Activated naive CD4-positive, alpha-beta T cell treated with anti-CD3 and anti-CD28 coated beads, Interleukin-2, amount 50 U/mL, for 24 hours (primary cell): ENCODE data around the gene NUDT3.
"Not testable (repeated sequence)": the region's sequence is repeated elsewhere in the genome, so short reads cannot be mapped to it uniquely, and the experiment has no call there.

Source experiments
- H3K27ac Mint-ChIP-seq: one replicate; pipeline ENCODE4 v1.8.0; 2021; ENCODE audit warnings: mild to moderate bottlenecking, mixed read lengths
- H3K27me3 Mint-ChIP-seq: one replicate; pipeline ENCODE4 v1.8.0; 2021; ENCODE audit warnings: mixed read lengths
- H3K36me3 Mint-ChIP-seq: one replicate; pipeline ENCODE4 v1.8.0; 2021; ENCODE audit warnings: mixed read lengths
- H3K4me1 Mint-ChIP-seq: one replicate; pipeline ENCODE4 v1.8.0; 2021; ENCODE audit warnings: mixed read lengths
- H3K4me3 Mint-ChIP-seq: one replicate; pipeline ENCODE4 v1.8.0; 2021; ENCODE audit warnings: mild to moderate bottlenecking, mixed read lengths
- H3K9me3 Mint-ChIP-seq: one replicate; pipeline ENCODE4 v1.8.0; 2021; ENCODE audit warnings: mixed read lengths

The NUDT3 gene

DNA sequence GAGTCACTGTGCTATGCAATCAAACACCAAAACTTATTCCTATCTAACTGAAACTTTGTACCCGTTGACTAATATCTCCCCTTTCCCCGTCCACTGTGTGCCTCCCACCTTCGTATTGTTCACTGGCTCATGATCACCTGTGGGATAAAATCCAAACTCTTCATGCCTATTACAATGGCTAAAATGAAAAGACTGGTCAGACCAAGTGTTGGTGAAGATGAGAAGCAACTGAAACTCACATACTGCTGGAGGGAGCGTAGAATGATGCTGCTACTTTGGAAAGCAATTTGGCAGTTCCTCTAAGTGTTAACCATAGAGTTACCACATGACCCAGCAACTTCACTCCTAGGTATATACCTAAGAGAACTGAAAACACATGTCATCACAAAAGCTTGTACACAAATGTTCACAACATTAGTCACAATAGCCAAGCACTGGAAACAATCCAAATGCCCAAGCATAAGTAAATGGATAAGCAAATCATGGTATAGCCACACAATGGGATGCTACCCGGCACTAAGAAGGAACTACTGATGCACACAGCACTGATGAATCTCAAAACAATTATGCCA, 20.3 kb upstream of the NUDT3 start:
- no peak overlapping the region for H3K4me3 Mint-ChIP-seq
- peaks cover 6% of the 10 kb centered on the region for H3K36me3 Mint-ChIP-seq
- no peaks in the 10 kb centered on the region for H3K27me3 Mint-ChIP-seq
- no peaks in the 10 kb centered on the region for H3K9me3 Mint-ChIP-seq
- H3K27ac Mint-ChIP-seq: no peak overlapping the region
- peaks cover 6% of the 10 kb centered on the region for H3K4me1 Mint-ChIP-seq

DNA sequence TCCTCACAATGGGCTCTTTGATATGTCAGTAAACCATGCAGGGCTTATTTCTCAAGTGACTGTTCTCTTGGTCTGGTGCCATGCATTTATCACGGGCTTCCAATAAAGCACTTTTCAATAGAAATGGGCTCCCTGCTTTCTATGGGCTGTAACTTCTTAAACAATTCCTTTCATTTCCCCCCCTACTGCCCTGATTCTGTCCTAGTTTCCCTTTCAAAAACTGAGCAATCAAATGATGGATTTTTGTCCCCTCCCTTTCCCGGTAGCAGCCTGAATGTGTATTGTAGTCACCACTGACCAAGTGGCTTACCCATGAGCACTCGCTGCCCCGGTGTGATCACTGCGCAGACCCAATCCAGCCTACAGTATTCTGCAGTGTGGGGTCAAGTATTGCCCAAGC, 19.5 kb upstream of the NUDT3 start:
- H3K27ac Mint-ChIP-seq: no peak overlapping the region
- H3K4me1 Mint-ChIP-seq: peaks cover 2% of the 10 kb centered on the region
- H3K9me3 Mint-ChIP-seq: no peaks in the 10 kb centered on the region
- no peak overlapping the region for H3K4me3 Mint-ChIP-seq
- peaks cover 2% of the 10 kb centered on the region for H3K36me3 Mint-ChIP-seq
- no peaks in the 10 kb centered on the region for H3K27me3 Mint-ChIP-seq

DNA sequence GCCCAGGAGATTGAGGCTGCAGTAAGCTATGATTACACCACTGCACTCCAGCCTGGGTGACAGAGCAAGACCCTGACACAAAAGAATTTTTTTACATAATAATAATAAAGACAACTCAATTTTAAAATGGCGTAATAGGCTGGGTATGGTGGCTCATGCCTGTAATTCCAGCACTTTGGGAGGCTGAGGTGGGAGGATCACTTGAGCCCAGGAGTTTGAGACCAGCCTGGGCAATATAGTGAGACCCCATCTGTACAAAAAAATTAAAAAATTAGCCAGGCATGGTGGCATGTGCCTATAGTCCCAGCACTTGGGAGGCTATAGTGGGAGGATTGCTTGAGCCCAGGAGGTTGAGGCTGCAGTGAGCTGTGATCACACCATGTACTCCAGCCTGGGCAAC, 15.4 kb upstream of the NUDT3 start:
- not testable (repeated sequence) for H3K36me3 Mint-ChIP-seq, H3K27me3 Mint-ChIP-seq, H3K27ac Mint-ChIP-seq, H3K9me3 Mint-ChIP-seq, H3K4me1 Mint-ChIP-seq, H3K4me3 Mint-ChIP-seq

DNA sequence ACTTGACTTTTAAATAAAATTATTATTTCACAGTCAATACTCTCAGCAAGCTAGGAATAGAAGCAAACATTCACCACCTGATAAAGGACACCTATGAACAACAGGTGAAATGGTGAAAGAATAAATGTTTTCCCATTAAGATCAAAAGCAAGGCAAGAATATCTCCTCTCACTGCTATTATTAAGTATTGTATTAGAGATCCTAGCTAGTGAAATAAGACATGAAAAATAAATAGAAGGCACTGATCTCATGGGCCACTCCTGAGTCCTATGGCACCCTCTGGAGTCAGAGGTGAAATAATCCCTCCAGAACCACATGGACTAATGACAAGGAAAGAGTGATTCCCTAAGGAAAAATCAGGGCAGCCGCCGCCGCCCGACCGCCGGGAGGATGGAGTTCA, 4.0 kb upstream of the NUDT3 start:
- peak overlapping the region; percentile 72 for H3K27ac Mint-ChIP-seq
- no peaks in the 10 kb centered on the region for H3K36me3 Mint-ChIP-seq
- no peak overlapping the region for H3K4me3 Mint-ChIP-seq
- peaks cover 14% of the 10 kb centered on the region for H3K4me1 Mint-ChIP-seq
- H3K27me3 Mint-ChIP-seq: no peaks in the 10 kb centered on the region
- H3K9me3 Mint-ChIP-seq: no peaks in the 10 kb centered on the region

DNA sequence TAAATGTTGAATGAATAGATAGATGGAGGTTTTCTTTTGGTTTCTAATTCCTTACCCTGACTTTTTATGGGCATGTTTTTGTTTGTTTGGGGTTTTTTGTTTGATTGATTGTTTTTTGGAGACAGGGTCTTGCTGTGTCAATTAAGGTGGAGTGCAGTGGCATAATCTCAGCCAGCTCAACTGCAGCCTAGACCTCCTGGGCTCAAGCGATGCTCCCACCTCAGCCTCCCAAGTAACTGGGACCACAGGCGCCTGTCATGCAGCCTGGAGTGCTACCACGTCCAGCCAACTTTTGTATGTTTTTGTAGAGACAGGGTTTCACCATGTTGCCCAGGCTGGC, 1.5 kb upstream of the NUDT3 start:
- peaks cover 19% of the 10 kb centered on the region for H3K4me1 Mint-ChIP-seq
- H3K9me3 Mint-ChIP-seq: no peaks in the 10 kb centered on the region
- peak overlapping the region; percentile 38 for H3K27ac Mint-ChIP-seq
- peak overlapping the region; percentile 97 for H3K4me3 Mint-ChIP-seq
- no peaks in the 10 kb centered on the region for H3K36me3 Mint-ChIP-seq
- H3K27me3 Mint-ChIP-seq: no peaks in the 10 kb centered on the region

DNA sequence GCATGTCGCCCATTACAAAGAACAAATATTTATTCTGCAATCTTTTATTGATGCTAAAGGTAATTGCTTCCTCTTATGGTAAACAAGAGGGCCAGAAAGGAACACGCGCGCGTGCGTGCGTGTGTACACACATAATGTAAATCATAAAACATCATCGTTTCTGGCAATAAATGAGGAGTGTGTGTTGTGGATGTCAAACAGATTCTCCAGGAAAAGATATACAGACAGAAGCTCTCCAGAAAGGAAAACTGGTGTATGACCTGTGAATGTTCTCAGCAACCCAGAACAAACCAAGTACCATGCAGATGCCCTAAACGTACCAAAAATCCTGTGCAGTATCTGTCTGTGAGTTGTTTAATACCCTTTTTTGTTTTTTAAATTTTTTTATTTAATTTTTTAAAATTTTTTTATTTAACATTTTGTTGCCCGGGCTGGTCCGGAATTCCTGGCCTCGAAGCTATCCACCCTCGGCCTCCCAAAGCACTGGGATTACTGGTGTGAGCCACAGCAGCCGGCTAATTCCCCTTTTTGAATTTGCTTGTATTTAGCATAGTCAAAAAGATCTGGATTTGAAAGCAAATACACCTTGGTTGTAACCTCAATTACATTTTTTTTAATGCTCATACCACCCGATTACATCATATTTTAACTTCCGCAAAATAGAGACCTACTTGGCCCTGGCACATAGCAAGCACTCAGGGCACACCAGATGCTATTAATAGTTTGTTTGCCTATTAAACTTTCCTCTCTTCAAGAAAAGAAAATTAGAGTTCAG, 909 bp upstream of the NUDT3 start:
- no peaks in the 10 kb centered on the region for H3K27me3 Mint-ChIP-seq

DNA sequence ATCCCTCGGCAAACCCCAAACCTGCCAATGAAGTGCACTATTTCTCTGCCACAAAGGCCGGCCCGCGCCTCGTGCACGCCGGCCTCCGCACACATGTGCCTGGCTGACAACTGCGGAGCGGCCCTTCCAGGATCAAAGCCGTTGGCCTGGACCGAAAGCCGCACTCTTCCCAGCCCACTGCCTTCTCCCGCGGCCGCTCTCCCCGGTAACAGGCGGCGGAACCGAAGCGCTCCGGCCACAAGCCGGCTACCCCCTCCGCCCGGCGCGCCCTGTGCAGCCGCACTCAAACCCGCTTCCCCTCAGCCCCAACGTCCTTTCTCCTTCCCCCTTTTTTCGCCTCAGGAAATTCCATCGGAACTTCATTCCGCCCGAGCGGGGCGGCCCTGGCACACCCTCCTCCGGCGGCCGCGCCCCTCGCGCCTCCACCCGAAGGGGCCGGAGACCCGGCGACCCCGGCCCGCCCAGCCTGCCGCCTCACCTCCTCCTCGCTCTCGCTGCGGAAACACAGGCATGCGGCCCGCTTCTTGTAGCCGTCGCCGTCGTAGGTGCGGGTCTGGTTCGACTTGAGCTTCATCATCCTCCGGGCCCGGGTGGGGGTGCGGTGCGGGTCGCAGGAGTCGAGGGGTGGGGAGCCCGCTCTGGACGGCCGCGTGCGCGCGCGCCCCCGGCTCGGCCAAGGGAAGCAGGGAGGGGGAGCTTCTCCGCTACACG, 528 bp downstream of the NUDT3 start:
- H3K36me3 Mint-ChIP-seq: no peaks in the 10 kb centered on the region
- H3K4me1 Mint-ChIP-seq: peaks cover 27% of the 10 kb centered on the region
- H3K27ac Mint-ChIP-seq: no peak overlapping the region
- no peak overlapping the region for H3K4me3 Mint-ChIP-seq
- no peaks in the 10 kb centered on the region for H3K9me3 Mint-ChIP-seq
- no peaks in the 10 kb centered on the region for H3K27me3 Mint-ChIP-seq

More for the DNA sequence above, 909 bp upstream of the NUDT3 start:
- no peaks in the 10 kb centered on the region for H3K9me3 Mint-ChIP-seq
- H3K4me3 Mint-ChIP-seq: peak overlapping the region; percentile 97
- H3K36me3 Mint-ChIP-seq: no peaks in the 10 kb centered on the region
- H3K4me1 Mint-ChIP-seq: peaks cover 23% of the 10 kb centered on the region
- peak overlapping the region; percentile 38 for H3K27ac Mint-ChIP-seq

DNA sequence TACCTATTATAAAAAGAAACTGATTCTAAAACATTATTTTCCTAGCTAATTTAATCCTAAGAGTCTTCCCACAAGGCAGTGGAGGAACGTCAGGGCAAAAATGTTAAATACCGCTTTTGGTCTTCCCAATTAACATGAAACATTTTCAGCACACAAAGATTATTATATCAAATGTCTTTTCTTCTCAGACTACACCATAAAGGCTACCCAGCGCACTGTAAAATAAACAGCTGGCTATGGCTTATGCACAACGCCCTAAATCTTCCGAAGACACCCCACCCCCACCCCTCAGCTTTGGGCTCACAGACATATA, 1.0 kb downstream of the NUDT3 start:
- Mint-ChIP-seq H3K4me1 (peaks cover 32% of the 10 kb centered on the region), H3K27ac (no peak overlapping the region), H3K36me3 (no peaks in the 10 kb centered on the region)

DNA sequence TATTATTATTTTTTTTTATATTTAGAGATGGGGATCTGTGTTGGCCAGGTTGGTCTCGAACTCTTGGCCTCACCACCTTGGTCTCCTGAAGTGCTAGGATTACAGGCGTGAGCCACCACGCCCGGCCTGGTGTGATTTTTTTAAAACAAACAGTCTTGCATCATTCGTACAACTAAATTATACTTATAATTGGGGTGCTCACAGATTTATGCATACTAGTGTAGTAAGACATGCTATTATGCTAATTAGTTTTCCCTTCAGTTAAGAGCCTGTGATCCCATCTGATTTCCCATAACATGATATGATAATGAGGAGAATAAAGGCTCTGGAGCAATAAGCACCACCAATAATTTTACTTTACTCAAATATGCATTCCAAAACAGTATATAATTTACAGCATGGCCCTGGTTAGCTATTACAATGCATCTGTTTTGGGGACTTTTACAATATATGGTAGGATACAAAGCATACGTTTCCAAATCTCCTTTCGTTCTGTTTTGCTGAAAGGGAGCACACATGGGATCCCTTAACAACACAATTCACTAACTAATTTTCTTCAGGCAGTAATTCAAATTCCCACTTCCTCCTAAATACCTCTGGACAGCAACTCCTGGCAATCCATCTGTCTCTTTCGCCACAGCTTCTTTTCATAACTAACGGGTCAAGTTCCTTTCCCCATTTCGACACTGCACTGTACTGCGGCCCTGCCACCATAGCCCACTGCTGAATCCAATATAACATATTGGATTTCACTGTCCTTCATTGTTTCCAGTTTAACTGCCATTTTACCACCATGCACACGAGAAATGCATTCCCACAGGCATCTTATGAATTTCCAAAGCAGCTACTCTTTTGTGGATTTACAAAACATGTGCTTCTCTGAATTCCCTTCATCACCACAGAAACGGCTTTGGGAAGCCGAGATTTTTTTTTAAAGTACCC, 1.7 kb downstream of the NUDT3 start:
- no peak overlapping the region for H3K27ac Mint-ChIP-seq
- no peak overlapping the region for H3K4me3 Mint-ChIP-seq
- peaks cover 37% of the 10 kb centered on the region for H3K4me1 Mint-ChIP-seq
- H3K36me3 Mint-ChIP-seq: no peaks in the 10 kb centered on the region
- H3K27me3 Mint-ChIP-seq: no peaks in the 10 kb centered on the region
- H3K9me3 Mint-ChIP-seq: no peaks in the 10 kb centered on the region

More for the DNA sequence above, 1.0 kb downstream of the NUDT3 start:
- H3K9me3 Mint-ChIP-seq: no peaks in the 10 kb centered on the region
- no peak overlapping the region for H3K4me3 Mint-ChIP-seq
- no peaks in the 10 kb centered on the region for H3K27me3 Mint-ChIP-seq

DNA sequence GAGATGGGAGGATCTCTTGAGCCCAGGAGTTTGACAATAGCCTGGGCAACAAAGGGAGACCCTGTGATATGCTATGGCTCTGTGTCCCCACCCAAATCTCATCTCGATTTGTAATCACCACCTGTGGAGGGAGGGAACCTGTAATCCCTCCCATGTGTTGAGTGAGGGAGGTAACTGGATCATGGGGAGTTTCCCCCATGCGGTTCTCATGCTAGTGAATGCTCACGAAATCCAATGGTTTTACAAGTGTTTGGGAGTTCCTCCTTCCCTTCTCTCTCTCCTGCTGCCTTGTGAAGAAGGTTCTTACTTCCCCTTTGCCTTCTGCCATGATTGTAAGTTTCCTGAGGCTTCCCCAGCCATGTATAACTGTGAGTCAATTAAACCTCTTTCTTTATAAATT, 3.4 kb downstream of the NUDT3 start:
- Mint-ChIP-seq H3K27ac (no peak overlapping the region), H3K4me3 (no peak overlapping the region), H3K9me3 (no peaks in the 10 kb centered on the region), H3K4me1 (peaks cover 49% of the 10 kb centered on the region), H3K36me3 (no peaks in the 10 kb centered on the region), H3K27me3 (no peaks in the 10 kb centered on the region)

DNA sequence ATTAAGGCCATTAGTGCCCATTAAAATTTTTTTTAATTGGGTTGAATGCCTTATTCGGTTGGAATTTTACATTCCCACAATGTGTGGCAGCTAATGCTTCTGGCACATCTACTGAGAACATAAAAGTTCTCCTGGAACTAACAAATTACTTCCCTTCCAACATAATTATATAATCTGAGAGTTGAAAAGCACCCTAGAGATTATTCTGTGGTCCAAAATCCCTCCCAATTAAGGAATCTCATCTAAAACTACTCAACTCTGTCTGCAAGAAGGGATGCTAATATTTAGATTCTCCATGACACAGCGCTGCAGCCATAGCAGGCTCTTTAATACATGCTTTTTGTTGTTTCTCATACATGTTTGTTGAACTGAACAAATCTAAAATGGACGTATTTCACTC, 4.0 kb downstream of the NUDT3 start:
- Mint-ChIP-seq H3K9me3 (no peaks in the 10 kb centered on the region), H3K36me3 (peaks cover 1% of the 10 kb centered on the region), H3K4me1 (peaks cover 48% of the 10 kb centered on the region), H3K4me3 (no peak overlapping the region), H3K27ac (no peak overlapping the region), H3K27me3 (no peaks in the 10 kb centered on the region)

DNA sequence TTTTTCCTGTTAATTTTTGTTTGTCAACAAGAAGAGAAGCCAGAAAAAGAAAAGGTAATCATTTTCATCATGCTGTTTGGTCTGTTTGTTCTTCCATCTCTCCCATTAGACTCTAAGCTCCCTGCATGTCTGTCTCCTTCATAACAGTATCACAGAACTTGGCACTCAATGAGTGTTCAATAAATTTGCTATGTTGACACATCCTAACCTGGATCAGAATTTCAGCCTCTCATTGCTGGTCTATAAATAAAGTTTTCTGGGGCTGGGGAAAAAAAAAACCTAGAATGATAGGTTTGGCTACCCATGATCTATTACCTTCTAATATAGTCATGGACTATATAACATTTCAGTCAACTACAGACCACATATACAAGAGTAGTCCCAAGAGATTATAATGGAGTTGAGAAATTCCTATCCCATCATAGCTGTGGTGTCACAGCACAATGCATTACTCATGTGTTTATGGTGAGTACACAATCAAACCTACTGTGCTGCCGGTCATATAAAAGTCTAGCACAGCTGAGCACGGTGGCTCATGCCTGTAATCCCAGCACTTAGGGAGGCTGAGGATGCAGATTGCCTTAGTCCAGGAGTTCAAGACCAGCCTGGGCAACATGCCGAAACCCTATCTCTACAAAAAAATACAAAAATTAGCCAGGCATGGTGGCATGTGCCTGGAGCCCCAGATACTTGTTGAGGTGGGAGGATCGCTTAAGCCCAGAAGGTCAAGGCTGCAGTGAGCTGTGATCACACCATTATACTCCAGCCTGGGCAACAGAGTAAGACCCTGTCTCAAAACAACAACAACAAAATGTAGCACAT, 5.9 kb downstream of the NUDT3 start:
- H3K36me3 Mint-ChIP-seq: peaks cover 1% of the 10 kb centered on the region
- H3K4me1 Mint-ChIP-seq: peaks cover 41% of the 10 kb centered on the region
- no peak overlapping the region for H3K27ac Mint-ChIP-seq
- no peak overlapping the region for H3K4me3 Mint-ChIP-seq
- H3K9me3 Mint-ChIP-seq: no peaks in the 10 kb centered on the region
- no peaks in the 10 kb centered on the region for H3K27me3 Mint-ChIP-seq

DNA sequence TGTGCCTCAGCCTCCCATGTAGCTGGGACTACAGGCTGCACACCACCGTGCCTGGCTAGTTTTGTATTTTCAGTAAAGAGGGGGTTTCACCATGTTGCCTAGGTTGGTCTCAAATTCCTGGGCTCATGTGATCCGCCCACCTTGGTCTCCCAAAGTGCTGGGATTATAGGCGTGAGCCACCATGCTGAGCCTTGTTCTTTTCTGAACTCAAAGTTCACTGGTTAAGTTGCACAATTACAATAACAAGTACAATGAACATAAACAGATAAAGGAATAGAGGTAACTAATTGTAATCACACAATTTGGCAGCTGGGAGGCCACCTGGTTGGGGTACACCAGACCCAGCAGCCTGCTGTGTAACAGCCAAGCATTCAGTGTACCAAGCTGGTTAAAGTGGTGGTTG, 6.7 kb downstream of the NUDT3 start:
- Mint-ChIP-seq H3K4me3 (no peak overlapping the region), H3K27me3 (no peaks in the 10 kb centered on the region), H3K4me1 (peaks cover 49% of the 10 kb centered on the region), H3K36me3 (peaks cover 1% of the 10 kb centered on the region), H3K9me3 (no peaks in the 10 kb centered on the region), H3K27ac (no peak overlapping the region)

DNA sequence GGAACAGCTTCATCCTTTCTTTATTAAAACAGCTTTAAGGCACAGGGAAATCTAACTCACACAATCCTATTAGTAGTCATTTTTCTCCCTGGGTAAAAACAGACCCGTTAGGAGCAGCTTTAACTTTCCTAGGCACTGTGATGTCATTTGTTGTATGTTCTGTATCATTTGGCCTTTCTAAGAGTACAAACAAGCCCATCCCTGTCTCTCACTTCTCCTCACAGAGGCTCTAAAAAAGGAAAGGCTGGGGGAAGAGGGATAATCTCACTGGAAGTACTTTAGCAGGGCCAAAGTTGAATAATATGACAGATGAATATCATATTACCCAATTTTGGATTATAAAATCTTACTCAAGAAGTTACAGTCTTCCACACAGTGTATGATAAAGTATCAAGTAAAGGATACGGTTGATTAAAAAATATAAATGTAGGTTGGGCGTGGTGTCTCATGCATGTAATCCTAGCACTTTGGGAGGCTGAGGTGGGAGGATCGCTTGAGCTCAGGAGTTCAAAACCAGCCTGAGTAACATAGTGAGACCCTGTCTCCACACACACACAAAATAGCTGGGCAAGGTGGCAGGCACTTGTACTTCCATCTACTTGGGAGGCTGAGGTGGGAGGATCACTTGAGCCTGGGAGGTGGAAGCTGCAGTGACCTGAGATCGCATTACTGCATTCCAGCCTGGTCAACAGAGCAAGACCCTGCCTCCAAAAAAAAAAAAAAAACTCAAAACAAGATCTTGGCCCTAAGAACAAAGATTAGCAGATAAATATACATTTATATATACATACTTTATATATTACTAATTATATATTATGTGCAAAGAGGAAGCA, 7.9 kb downstream of the NUDT3 start:
- Mint-ChIP-seq H3K4me3 (no peak overlapping the region), H3K27ac (no peak overlapping the region), H3K4me1 (peaks cover 54% of the 10 kb centered on the region), H3K27me3 (no peaks in the 10 kb centered on the region), H3K36me3 (peaks cover 1% of the 10 kb centered on the region), H3K9me3 (no peaks in the 10 kb centered on the region)
